ENCODE results near the gene FAM72A.
"Not testable (repeated sequence)": the region's sequence is repeated elsewhere in the genome, so short reads cannot be mapped to it uniquely, and the experiment has no call there.

Gene FAM72A

GRCh38 chr1:206202789-206203363, at the start of gene FAM72A:
Gene FAM72A, minus strand, starts transcription at chr1:206202839. Its CDS starts 814 bp downstream, at chr1:206202025.
- DNase-seq (ENCODE audit: low read depth, low spot score): peak; percentile 99

- DNase-seq (ENCODE audit: low read depth, low spot score): not testable (repeated sequence)
Observed at GRCh38 chr1:206250953-206251681, 48.5 kb upstream of the FAM72A start.

DNA sequence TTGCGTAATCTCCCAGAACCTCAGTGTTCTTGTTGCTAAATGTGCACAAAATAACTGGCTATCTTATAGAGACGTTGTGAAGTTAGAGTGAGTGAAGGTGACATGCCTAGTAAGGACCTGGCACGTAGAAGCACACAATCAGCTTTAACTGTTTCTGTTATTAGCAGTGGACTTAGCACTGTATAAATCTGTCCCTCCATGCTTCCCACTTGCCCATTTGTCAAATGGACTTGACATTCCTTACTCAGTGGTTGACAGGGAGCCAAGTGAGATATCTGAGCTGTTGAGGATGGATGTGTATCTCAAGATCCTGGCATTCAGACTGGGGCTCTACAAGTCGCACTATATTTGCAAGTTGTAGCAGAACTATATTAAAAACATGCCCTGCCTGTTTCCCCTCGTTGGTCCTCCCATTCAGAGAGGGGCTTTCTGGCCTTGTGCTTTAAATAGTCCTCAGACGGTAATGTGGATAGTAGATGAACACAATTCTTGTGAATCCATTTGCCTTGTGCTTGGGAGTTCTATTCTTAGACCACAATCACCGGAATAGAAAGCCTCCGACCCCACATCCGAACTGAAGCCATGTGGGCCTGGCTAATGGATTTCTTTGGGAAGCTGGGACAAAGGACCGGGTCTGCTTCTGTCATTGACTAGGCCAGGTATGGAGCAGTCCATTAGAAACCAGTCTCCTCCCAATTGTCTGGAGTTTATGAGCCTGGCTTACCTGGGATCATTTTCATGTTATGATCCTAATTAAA, 43.7 kb upstream of the FAM72A start:
- DNase-seq (ENCODE audit: low read depth, low spot score): not testable (repeated sequence)

DNA sequence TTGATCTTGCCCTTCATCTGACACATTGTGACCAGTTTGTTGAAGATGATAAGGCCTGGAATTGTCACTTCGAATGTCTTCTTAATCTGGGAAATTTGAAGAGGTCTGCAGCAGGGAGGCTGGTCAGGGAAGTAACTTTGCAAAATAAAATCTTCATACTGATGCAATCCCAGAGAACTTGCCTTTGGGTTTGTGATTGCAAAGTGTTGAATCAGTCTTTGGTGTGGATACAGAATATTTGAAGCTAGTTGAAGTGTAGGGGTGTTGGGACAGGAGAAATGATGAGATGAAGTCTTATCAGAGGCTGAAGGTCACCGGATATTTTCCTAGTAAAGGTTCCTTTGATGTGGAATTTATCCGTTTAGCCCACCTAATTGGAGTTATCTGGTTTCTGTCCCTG, 42.8 kb upstream of the FAM72A start:
- DNase-seq (ENCODE audit: low read depth, low spot score): not testable (repeated sequence)

GRCh38 chr1:206243335-206243734, 40.7 kb upstream of the FAM72A start:
- DNase-seq (ENCODE audit: low read depth, low spot score): not testable (repeated sequence)

GRCh38 chr1:206240288-206240687, 37.6 kb upstream of the FAM72A start:
- not testable (repeated sequence) for DNase-seq (ENCODE audit: low read depth, low spot score)

GRCh38 chr1:206235190-206235589, 32.6 kb upstream of the FAM72A start:
- not testable (repeated sequence) for DNase-seq (ENCODE audit: low read depth, low spot score)

- not testable (repeated sequence) for DNase-seq (ENCODE audit: low read depth, low spot score)
Observed at GRCh38 chr1:206234189-206234916, 31.7 kb upstream of the FAM72A start.

- not testable (repeated sequence) for DNase-seq (ENCODE audit: low read depth, low spot score)
Observed at GRCh38 chr1:206232970-206233645, 30.5 kb upstream of the FAM72A start.

DNA sequence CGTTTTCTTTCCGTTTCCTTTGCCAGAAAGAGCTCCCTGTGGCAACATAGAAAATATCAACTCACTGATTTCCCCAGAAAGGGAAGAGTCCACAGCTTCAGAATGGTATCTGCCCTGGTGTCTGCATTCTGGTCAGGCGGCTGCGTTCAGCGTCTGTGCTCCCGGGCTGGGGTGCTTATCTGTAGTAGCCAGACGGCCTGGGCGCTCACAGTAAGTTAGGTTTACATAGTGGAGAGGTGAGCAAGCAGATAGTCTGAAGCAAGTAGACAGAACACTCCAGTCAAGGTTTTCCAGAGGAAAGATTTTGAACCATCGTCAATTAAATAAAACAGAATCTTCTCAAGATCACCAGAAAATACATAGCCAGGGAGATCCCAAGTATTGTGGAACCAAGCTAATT, 29.4 kb upstream of the FAM72A start:
- not testable (repeated sequence) for DNase-seq (ENCODE audit: low read depth, low spot score)

DNA sequence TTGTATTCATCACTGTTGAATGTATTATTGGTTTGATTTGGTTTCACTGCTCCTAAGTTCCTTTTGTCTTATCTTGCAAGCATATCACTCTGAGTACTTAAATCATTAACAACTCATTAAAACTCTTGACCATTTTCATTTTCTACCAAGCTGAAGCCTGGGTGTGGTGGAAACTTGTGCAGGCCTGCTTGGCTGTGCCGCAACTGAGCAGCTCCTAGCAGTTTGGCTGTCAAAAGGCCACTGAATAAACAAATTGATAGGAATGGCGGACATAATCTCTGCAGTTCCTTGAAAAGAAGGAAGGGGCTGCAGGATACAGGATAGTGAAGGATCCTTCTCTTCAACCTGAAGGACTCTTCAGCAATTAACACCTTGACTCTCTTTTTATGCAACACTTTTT, 26.6 kb upstream of the FAM72A start:
- not testable (repeated sequence) for DNase-seq (ENCODE audit: low read depth, low spot score)

DNA sequence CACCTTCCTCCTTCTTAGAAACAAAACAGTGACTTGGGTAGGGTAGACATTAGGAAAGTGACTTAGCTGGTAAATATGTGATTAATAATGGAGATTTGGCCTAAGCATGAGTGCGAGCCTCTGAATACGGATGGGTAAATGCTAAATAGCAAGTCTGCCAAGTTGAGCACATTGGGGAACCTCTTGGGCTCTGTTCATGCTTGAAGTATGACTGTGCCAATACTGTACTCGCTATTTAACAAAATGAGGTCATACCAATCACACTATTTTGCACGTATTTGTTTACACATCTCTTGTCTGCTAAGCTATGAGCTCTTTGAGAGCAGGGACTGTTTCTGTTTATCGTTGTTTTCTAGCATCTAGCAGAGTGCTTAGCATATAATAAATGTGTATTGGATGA, 24.2 kb upstream of the FAM72A start:
- DNase-seq (ENCODE audit: low read depth, low spot score): not testable (repeated sequence)

- DNase-seq (ENCODE audit: low read depth, low spot score): not testable (repeated sequence)
Observed at GRCh38 chr1:206225386-206225785, 22.7 kb upstream of the FAM72A start.

DNA sequence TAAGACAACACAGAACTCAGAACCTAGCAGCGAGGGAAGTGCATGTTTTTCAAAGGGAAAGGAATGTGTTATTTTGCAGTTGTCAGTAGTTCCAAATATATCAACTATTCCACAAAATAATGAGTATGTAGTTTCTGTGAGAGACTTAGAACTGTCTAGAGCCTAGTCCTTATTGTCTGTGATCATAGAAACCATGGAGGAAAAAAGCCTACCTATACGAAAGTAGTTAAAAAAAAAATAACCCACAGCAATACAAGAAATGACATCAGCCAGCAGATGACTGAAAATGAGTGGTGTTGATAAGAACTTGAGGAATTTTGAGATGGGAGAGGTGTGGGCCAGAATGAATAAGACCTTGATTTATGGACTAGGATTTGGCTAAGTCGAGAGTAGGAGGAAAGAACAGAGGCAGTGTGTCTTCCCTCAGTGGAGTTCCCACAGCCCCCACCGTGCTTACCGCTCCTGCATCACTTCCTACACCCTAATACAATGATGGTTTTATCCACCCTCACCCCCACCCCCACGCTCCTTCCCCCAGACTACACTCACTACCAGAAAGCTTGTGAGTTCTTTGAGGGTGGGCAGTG, 21.6 kb upstream of the FAM72A start:
- not testable (repeated sequence) for DNase-seq (ENCODE audit: low read depth, low spot score)

- DNase-seq (ENCODE audit: low read depth, low spot score): not testable (repeated sequence)
Observed at GRCh38 chr1:206221585-206221984, 18.9 kb upstream of the FAM72A start.

DNA sequence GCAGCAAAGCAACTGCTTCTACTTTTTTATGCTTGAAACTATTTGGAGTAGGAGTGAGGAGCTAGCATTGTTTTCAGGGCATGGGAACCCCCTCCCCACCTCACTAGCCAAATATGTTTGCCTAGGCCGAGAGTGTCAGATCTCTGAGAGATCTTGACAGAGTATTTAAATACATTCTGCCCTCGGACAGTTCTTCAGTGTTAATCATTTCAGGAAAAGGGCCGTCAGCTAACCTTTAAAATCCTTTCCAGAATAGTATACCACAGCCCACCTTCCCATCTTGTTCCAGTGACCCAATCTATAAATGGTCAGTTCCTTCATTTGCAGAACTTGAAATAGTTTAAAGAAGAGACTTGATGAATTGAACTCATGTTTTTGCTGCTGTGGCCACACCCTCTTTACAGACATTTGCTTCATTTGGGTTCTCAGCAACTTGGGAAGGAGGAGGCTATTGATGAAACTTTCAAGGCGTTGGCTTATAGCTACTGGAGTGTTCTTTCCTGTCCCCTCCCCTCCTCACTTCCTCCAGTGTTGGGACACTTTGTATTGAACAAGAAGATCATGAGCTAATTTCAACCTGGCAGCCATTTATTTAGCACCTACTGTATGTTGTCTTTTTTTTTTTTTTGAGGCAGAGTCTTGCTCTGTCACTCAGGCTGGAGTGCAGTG, 17.8 kb upstream of the FAM72A start:
- peak; percentile 6 for DNase-seq (ENCODE audit: low read depth, low spot score)

GRCh38 chr1:206219514-206220331, 17.1 kb upstream of the FAM72A start:
- DNase-seq (ENCODE audit: low read depth, low spot score): not testable (repeated sequence)

DNA sequence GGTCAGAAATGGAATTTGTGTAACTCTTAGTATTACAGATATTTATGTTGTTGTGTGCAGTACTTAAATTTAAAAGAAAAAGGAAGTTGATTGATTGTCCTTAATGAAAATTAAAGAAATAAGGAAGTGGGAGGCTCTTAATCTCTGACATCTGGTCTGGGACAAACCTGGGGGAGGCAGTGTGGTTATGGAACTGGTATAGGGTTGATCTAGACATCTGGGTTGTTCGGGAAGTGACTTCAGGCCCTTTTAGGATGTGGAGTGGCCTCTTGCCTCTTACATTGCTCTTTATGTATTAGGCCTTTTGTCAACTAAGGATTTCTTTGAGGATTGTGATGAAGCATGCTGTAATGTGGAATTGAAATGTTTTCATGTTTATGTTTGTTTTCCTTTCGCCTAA, 16.1 kb upstream of the FAM72A start:
- not testable (repeated sequence) for DNase-seq (ENCODE audit: low read depth, low spot score)

DNA sequence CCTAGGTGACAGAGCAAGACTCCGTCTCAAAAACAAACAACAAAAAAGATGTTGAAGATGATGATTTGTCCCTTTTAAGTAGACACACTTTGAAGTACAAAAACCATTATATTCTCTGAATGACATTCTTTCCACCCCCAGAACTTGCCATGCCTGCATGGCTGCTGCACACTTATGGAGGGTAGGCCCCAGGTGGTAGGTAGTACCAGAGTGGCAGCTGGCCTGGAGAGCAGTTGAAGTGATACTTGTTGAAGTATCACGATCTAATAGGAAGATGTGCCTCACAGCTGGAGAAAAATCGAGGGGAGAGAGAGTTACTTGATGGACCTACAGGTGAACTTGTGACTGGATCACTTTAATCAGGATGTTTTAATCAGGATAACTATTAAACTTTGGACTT, 15.6 kb upstream of the FAM72A start:
- not testable (repeated sequence) for DNase-seq (ENCODE audit: low read depth, low spot score)

Measured in astrocyte of the hippocampus (primary cell).